ENCODE data around the gene CAND2.

The CAND2 gene

DNA sequence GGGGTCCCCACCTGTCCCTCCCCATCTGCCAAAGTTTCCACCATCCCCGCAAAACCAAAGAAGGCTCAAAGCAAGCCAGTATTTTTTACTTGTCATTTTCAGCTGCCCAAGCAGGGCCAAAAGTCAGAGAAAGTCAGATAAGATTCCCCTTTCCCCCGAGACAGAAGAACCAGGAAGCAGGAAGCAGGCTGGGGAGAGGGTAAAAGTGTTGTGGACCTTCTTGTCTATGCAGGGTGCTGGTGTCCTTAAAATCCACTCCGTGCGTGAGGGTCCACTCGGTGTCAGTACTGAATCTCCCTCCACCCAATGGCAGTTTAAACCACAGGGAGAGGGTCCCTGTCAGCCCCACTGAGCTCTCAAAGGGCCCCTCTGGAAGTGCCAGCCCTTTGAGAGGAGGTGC, 65.1 kb downstream of the CAND2 start:
- no peak for TF ChIP-seq EZH2phosphoT487 (conservative IDR thresholded peaks at IDR 0.05; ENCODE audit: low read length)
- TF ChIP-seq, protein P1, sequence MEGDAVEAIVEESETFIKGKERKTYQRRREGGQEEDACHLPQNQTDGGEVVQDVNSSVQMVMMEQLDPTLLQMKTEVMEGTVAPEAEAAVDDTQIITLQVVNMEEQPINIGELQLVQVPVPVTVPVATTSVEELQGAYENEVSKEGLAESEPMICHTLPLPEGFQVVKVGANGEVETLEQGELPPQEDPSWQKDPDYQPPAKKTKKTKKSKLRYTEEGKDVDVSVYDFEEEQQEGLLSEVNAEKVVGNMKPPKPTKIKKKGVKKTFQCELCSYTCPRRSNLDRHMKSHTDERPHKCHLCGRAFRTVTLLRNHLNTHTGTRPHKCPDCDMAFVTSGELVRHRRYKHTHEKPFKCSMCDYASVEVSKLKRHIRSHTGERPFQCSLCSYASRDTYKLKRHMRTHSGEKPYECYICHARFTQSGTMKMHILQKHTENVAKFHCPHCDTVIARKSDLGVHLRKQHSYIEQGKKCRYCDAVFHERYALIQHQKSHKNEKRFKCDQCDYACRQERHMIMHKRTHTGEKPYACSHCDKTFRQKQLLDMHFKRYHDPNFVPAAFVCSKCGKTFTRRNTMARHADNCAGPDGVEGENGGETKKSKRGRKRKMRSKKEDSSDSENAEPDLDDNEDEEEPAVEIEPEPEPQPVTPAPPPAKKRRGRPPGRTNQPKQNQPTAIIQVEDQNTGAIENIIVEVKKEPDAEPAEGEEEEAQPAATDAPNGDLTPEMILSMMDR (IDR thresholded peaks at IDR 0.05; ENCODE audit: insufficient read depth, low read length, poor library complexity, severe bottlenecking) = no peak
- Histone ChIP-seq H3K9ac (ENCODE audit: low read length) (no peak overlapping the region), H3K27ac (ENCODE audit: low read depth, low read length) (no peak overlapping the region), H3K27me3 (ENCODE audit: low read length) (no peaks in the 10 kb centered on the region), H3K9me2 (replicated peaks; ENCODE audit: insufficient read depth, low read length) (no peaks in the 10 kb centered on the region), H3K4me3 (ENCODE audit: insufficient read depth, low read length, poor library complexity, severe bottlenecking) (no peak overlapping the region), H3K36me3 (ENCODE audit: low read length) (no peaks in the 10 kb centered on the region), H4K20me1 (ENCODE audit: low read depth, low read length) (no peaks in the 10 kb centered on the region), H3K9me3 (ENCODE audit: insufficient read depth, low read length) (no peaks in the 10 kb centered on the region; the same call in 1 of the 2 replicates), H3K4me2 (ENCODE audit: low read depth, low read length, poor library complexity, severe bottlenecking) (no peak overlapping the region), H3F3A (ENCODE audit: insufficient read depth) (no peaks in the 10 kb centered on the region), H3K79me2 (ENCODE audit: insufficient read depth, low read length) (no peaks in the 10 kb centered on the region), H2AFZ (ENCODE audit: low read depth, low read length, severe bottlenecking) (no peak overlapping the region)

DNA sequence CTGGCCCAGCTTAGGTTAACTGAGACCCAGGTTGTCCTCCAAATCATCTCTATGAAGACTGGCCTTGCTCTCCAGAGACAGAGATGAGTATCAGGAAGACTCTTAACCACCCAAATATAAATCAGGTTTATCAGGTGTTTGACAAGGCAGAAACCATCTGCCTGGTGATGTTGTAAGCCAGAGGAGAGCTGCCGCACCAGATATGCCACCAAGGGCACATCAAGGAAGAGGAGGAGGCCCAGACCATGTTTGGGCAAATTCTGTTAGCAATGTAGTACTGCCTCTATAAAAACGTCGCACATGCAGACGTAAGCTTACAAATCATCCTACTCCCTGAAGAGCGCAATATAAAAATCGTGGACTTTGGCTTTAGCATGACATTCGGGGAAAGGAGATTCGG, 65.9 kb downstream of the CAND2 start:
- Histone ChIP-seq H3F3A (ENCODE audit: insufficient read depth) (no peaks in the 10 kb centered on the region), H3K4me3 (ENCODE audit: insufficient read depth, low read length, poor library complexity, severe bottlenecking) (no peak overlapping the region), H3K27ac (ENCODE audit: low read depth, low read length) (no peak overlapping the region), H3K79me2 (ENCODE audit: insufficient read depth, low read length) (no peaks in the 10 kb centered on the region), H3K9me2 (replicated peaks; ENCODE audit: insufficient read depth, low read length) (no peaks in the 10 kb centered on the region), H3K27me3 (ENCODE audit: low read length) (no peaks in the 10 kb centered on the region), H4K20me1 (ENCODE audit: low read depth, low read length) (no peaks in the 10 kb centered on the region), H3K4me2 (ENCODE audit: low read depth, low read length, poor library complexity, severe bottlenecking) (no peak overlapping the region), H3K9ac (ENCODE audit: low read length) (no peak overlapping the region), H3K36me3 (ENCODE audit: low read length) (no peaks in the 10 kb centered on the region), H2AFZ (ENCODE audit: low read depth, low read length, severe bottlenecking) (no peak overlapping the region), H3K9me3 (ENCODE audit: insufficient read depth, low read length) (no peaks in the 10 kb centered on the region; the same call in 1 of the 2 replicates)
- no peak for TF ChIP-seq EZH2phosphoT487 (conservative IDR thresholded peaks at IDR 0.05; ENCODE audit: low read length)
- TF ChIP-seq, protein P1 (IDR thresholded peaks at IDR 0.05; ENCODE audit: insufficient read depth, low read length, poor library complexity, severe bottlenecking) = no peak

GRCh38 chr3:12865271-12865670, 68.8 kb downstream of the CAND2 start:
- no peaks in the 10 kb centered on the region for H3F3A ChIP-seq (ENCODE audit: insufficient read depth)
- H3K27ac ChIP-seq (ENCODE audit: low read depth, low read length) = no peak overlapping the region
- H4K20me1 ChIP-seq (ENCODE audit: low read depth, low read length) = no peaks in the 10 kb centered on the region
- TF ChIP-seq, protein P1 (IDR thresholded peaks at IDR 0.05; ENCODE audit: insufficient read depth, low read length, poor library complexity, severe bottlenecking) = no peak
- no peak for TF ChIP-seq EZH2phosphoT487 (conservative IDR thresholded peaks at IDR 0.05; ENCODE audit: low read length)
- H3K9ac ChIP-seq (ENCODE audit: low read length) = no peak overlapping the region
- no peak overlapping the region for H2AFZ ChIP-seq (ENCODE audit: low read depth, low read length, severe bottlenecking)
- H3K4me2 ChIP-seq (ENCODE audit: low read depth, low read length, poor library complexity, severe bottlenecking) = no peak overlapping the region
- H3K9me3 ChIP-seq (ENCODE audit: insufficient read depth, low read length) = no peaks in the 10 kb centered on the region; the same call in 1 of the 2 replicates
- no peaks in the 10 kb centered on the region for H3K36me3 ChIP-seq (ENCODE audit: low read length)
- H3K9me2 ChIP-seq (replicated peaks; ENCODE audit: insufficient read depth, low read length) = no peaks in the 10 kb centered on the region
- no peak overlapping the region for H3K4me3 ChIP-seq (ENCODE audit: insufficient read depth, low read length, poor library complexity, severe bottlenecking)
- no peaks in the 10 kb centered on the region for H3K79me2 ChIP-seq (ENCODE audit: insufficient read depth, low read length)
- H3K27me3 ChIP-seq (ENCODE audit: low read length) = no peaks in the 10 kb centered on the region

Data from SU-DHL-6 (cell line).